Skeletal muscle tissue (tissue), 4 donors: ENCODE data around the gene SPI1. TPM values are rescaled to one million over a fixed set of nuclear protein-coding genes. Genes with fewer than 3 reads are reported as not detected.
"Not testable (repeated sequence)": the region's sequence is repeated elsewhere in the genome, so short reads cannot be mapped to it uniquely, and the experiment has no call there.

ENCODE experiments used
- H3K27ac ChIP-seq: one replicate; pipeline ENCODE4 v1.7.0; 2013; ENCODE audit warnings: mild to moderate bottlenecking, low read depth, low read length, inconsistent platforms
- H3K27me3 ChIP-seq, 3 donors: one replicate each; pipeline ENCODE4 v1.7.0; 2013; ENCODE audit warnings: low read length in 3 of 3; ENCODE audit not compliant: control insufficient read depth in 3 of 3, insufficient read depth in 3 of 3
- H3K36me3 ChIP-seq, 3 donors: one replicate each; pipeline ENCODE4 v1.7.0; 2013; ENCODE audit warnings: low read length in 3 of 3; ENCODE audit not compliant: control insufficient read depth in 3 of 3, insufficient read depth in 3 of 3
- H3K4me1 ChIP-seq, 3 donors: one replicate each; pipeline ENCODE4 v1.7.0; 2013; ENCODE audit warnings: low read length in 3 of 3, mild to moderate bottlenecking in 3 of 3; ENCODE audit not compliant: control insufficient read depth in 3 of 3, insufficient read depth in 3 of 3
- H3K4me3 ChIP-seq, 3 donors: one replicate each; pipeline ENCODE4 v1.7.0; 2013; ENCODE audit warnings: low read length in 3 of 3
- H3K9ac ChIP-seq, 3 donors: one replicate each; pipeline ENCODE4 v1.7.0; 2013; ENCODE audit warnings: low read length in 3 of 3, mild to moderate bottlenecking in 3 of 3, moderate library complexity in 2 of 3, low read depth in 1 of 3
- H3K9me3 ChIP-seq, 3 donors: one replicate each; pipeline ENCODE4 v1.7.0; 2013; ENCODE audit warnings: low read length in 3 of 3; ENCODE audit not compliant: control insufficient read depth in 3 of 3
- total RNA-seq: library from RNA; depleted of rRNA; stranded (reverse); fragments of >200 nt; gene quantifications from one replicate; pipeline ENCODE4 v1.2.3, GENCODE V29; 2014
- donor health status: Osteomylitis.

Gene SPI1
- total RNA-seq, 1 donor from 2014 or later, result 2.6 TPM

GRCh38 chr11:47342036-47342803 lies 36.1 kb downstream of the SPI1 start:
- Histone ChIP-seq H3K27ac (no peak overlapping the region), H3K36me3 (no peaks in the 10 kb centered on the region), H3K4me1 (no peaks in the 10 kb centered on the region), H3K9me3 (no peaks in the 10 kb centered on the region), H3K27me3 (no peaks in the 10 kb centered on the region), H3K4me3 (no peak overlapping the region), H3K9ac (no peak overlapping the region)

DNA sequence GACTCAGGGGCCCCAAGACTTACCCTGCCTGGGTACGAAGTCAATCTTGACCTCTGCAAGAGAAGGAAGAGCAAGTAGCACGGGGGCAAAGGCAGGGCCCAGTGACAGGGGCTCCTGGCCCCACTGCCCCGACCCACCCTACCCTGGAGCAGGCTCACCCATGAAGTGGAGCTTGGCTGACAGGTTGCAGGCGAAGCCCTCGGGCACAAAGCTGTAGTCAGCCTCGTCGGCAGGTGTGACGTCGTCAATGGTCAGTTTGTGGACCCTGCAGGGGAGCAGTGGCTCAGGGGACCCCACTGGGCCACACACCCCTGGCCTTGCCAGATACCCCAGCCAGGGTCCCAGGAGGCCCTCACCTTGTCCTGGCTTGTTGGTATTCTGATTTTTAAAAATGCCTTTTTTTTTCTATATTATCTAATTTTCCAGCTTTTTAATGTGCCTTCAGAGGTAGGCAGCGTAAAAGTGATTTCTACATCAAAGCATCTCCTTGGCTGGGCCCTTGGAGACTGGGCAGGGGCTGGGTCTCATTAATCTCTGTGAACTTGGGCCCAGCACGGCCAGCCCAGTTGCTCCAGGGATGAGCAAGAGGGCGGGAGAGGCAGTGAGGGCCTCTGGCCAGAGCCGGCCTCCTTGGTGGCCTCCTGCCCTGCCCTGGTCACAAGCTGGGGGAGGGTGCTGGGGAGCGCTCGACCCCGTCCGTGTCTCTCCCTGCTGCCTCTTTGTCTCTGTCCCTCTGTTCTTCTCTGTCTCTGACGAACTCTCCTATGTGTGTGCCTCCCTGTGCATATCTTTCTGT lies 37.2 kb downstream of the SPI1 start:
- no peak overlapping the region for H3K27ac ChIP-seq

GRCh38 chr11:47340010-47340409 lies 38.3 kb downstream of the SPI1 start:
- H3K27ac ChIP-seq, result no peak overlapping the region
- H3K9me3 ChIP-seq, result no peaks in the 10 kb centered on the region
- H3K27me3 ChIP-seq, result no peaks in the 10 kb centered on the region
- no peak overlapping the region for H3K9ac ChIP-seq
- H3K4me1 ChIP-seq, result no peaks in the 10 kb centered on the region
- no peak overlapping the region for H3K4me3 ChIP-seq
- no peaks in the 10 kb centered on the region for H3K36me3 ChIP-seq

More for the DNA sequence above, 37.2 kb downstream of the SPI1 start:
- Histone ChIP-seq H3K9me3 (no peaks in the 10 kb centered on the region), H3K9ac (no peak overlapping the region), H3K36me3 (no peaks in the 10 kb centered on the region), H3K27me3 (no peaks in the 10 kb centered on the region), H3K4me3 (no peak overlapping the region), H3K4me1 (no peaks in the 10 kb centered on the region)

GRCh38 chr11:47338396-47339241 lies 39.7 kb downstream of the SPI1 start:
- no peak overlapping the region for H3K27ac ChIP-seq
- H3K4me1 ChIP-seq, result no peaks in the 10 kb centered on the region
- H3K9me3 ChIP-seq, result no peaks in the 10 kb centered on the region
- H3K36me3 ChIP-seq, result no peaks in the 10 kb centered on the region
- no peaks in the 10 kb centered on the region for H3K27me3 ChIP-seq
- H3K4me3 ChIP-seq, result no peak overlapping the region
- no peak overlapping the region for H3K9ac ChIP-seq

DNA sequence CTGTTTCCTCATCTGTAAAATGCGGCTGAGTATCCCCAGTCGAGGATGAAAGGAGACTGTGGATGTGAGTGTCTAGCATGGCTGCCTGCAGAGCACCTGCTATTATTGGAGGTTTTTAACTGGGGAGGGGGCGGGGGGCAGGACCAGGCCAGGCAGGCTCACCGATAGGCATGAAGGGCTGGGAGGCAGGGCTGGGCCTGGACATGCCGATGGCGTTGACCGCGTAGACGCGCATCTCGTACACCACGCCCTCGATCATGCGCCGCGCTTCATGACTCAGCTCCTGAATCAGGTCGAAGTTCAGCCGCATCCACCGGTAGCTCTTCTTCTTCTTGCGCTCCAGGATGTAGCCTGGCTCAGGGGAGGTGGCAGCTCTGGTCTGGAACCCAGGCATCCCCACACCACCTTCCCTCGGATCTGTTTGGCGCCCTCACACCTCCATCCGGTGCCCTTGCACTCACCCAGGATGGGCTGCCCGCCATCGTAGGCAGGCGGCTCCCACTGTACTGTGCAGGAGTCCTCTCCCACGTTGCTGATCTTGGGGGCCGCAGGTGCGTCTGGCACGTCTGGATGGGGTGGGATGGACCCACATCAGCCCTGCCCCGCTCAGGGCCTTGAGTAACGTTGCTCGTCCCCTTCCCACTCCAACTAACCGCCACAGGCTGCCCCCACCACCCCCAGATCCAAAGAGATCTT lies 41.0 kb downstream of the SPI1 start:
- Histone ChIP-seq H3K4me1 (peaks cover 0 to 2% (median 1%) of the 10 kb centered on the region in 3 donors), H3K36me3 (no peaks in the 10 kb centered on the region), H3K4me3 (no peak overlapping the region), H3K27ac (no peak overlapping the region), H3K27me3 (no peaks in the 10 kb centered on the region), H3K9me3 (no peaks in the 10 kb centered on the region), H3K9ac (no peak overlapping the region)

GRCh38 chr11:47336595-47336994 lies 41.8 kb downstream of the SPI1 start:
- no peaks in the 10 kb centered on the region for H3K36me3 ChIP-seq

DNA sequence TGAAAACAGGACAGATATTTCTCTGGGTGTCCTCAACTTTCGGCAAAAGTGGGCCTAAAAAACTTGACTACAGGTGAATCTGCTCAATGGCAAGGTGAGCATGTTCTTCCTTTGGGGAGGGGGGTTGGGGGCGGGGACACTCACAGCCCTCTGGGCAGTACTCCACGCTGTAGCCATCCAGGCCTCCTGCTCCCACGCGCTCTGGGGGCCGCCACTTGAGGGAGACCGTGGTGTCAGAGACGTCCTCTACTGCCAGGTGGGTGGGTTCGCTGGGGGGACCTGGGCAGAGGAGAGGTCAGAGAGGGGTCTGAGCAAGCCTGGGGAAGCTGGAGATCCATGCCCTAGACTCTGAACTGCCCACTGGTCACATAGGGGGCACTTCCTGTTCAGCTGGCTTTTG lies 42.6 kb downstream of the SPI1 start:
- H3K36me3 ChIP-seq, result peaks cover 0 to 3% (median 0%) of the 10 kb centered on the region in 3 donors
- no peak overlapping the region for H3K27ac ChIP-seq

More at GRCh38 chr11:47336595-47336994, 41.8 kb downstream of the SPI1 start:
- Histone ChIP-seq H3K9me3 (no peaks in the 10 kb centered on the region), H3K27ac (no peak overlapping the region), H3K4me1 (peaks cover 4 to 9% (median 9%) of the 10 kb centered on the region in 3 donors), H3K4me3 (no peak overlapping the region), H3K9ac (no peak overlapping the region), H3K27me3 (no peaks in the 10 kb centered on the region)

GRCh38 chr11:47334699-47335411 lies 43.5 kb downstream of the SPI1 start:
- H3K27me3 ChIP-seq, H3K9ac ChIP-seq, H3K9me3 ChIP-seq, H3K4me3 ChIP-seq, H3K36me3 ChIP-seq, H3K27ac ChIP-seq: not testable (repeated sequence)
- H3K4me1 ChIP-seq, result peaks cover 21 to 27% (median 26%) of the 10 kb centered on the region in 3 donors

More for the DNA sequence above, 42.6 kb downstream of the SPI1 start:
- Histone ChIP-seq H3K9me3 (no peaks in the 10 kb centered on the region), H3K4me3 (no peak overlapping the region), H3K27me3 (no peaks in the 10 kb centered on the region), H3K4me1 (peaks cover 12 to 18% (median 17%) of the 10 kb centered on the region in 3 donors), H3K9ac (no peak overlapping the region)
